GM18519 (cell line): ENCODE results near the gene RASA3.
"Not testable (repeated sequence)": the region's sequence is repeated elsewhere in the genome, so short reads cannot be mapped to it uniquely, and the experiment has no call there.

ENCODE experiments used
- ATAC-seq: cut with Tn5 transposase; IDR thresholded peaks from one replicate; pipeline ENCODE4 v1.9.1; 2021; ENCODE audit warnings: mild to moderate bottlenecking, moderate library complexity; ENCODE audit not compliant: unreplicated experiment, low FRiP score

RASA3 gene

DNA sequence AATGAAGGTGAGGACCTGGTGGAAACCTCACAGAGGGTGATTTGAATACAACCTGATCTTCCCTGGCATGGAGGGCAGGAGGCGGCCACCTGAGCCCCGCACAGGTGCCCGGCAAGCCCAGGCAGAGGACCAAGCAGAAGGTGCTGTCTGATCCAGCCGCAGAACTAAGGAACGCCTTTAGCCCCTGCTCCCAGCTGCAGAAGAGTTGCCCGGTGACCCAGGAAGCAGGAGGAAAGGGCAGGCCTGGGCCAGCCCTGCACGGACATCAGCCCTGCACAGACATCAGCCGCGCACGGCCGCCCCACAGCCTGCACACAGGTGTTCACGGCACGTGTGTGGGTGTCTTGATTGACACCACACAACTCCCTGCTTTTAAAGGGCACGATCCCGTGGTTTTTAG is 43.1 kb downstream of the RASA3 start:
- ATAC-seq: no peak

DNA sequence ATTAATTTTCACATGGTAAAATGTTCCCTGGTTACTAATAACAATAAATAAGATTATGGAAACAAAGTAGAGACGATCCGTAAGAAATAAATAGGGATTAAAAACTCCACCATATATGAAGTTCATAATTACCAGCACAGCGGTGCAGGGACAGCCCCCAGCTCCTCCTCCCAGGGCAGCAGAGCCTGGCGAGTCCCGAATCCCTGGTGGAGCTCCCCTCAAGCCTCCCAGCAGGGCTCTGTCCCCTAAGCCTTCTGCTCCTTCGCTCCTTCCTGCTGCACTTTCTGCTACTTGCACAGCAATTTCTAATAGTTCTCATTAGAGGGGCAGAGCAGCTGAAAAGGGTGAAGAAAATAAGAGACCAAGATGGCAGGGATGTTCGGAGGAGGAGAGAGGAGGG is 43.6 kb downstream of the RASA3 start:
- ATAC-seq: no peak

DNA sequence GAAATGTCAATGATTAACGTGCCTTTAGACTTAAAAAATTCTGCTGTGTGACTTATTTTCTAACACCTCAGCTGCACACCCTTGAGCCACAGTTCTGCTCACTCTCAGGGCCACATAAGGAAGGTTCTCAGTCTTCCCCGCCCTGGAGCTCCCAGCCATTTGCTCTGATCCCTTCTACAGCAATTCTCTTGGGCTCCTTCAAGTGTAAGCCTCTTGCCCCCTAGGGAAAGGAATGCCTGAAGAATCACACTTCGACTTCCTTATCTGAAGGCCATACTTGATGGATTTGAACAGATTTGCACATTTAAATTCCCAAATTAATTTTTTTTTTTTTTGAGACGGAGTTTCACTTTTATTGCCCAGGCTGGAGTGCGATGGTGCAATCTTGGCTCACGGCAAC is 44.2 kb downstream of the RASA3 start:
- ATAC-seq: no peak

DNA sequence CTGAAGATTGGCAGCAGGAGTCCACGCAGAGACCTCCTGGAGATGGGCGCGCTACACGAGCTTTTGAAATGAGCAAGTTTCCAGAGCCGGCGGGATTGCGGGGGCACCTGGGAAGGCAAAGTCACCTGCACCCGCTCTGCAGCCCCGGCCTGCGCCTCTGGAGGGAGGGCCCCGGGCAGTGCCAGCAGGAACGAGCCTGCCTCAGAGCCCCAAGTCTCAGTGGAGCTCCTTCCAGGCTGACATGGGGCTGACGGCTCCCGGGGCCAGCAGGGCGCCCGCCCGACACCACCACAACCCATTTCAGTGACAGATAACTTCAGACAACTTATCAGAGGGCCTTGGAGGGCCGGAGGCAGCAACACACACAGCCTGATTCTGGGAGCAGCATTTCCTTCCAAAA is 45.0 kb downstream of the RASA3 start:
- ATAC-seq: no peak

DNA sequence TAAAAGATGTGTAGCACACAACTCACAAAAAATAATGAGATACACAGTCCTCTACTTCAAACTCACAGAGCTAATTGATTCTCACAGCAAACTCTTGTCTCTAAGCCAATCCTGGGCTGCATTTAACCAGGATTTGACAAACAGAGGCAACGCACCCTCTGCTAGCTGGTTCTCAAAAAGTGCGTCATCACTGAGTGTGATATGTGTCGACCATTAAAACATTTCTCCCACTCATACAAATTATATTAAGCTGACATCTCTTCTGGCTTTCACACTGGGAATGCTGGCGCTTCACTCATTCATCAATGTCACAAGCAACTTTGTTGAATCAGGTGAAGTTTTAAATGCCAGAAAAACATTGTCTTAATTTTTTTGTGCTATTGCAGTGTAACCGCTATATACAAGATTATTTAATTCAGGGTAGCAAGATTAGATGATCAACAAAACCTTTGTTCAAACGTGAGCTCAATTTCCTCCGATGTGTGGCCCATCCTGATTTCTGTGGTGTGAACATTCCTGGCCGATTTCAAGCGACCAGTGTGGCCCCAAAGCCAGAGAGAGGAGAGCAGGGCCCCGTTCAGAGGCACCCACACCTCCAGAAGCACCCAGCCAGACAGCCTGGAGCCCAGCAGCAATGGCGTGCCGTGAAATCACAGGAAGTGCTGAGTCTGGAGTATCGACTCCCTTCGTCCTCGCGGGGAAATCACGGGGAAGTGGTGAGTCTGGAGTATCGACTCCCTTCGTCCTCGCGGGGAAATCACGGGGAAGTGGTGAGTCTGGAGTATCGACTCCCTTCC is 49.4 kb downstream of the RASA3 start:
- ATAC-seq: no peak

DNA sequence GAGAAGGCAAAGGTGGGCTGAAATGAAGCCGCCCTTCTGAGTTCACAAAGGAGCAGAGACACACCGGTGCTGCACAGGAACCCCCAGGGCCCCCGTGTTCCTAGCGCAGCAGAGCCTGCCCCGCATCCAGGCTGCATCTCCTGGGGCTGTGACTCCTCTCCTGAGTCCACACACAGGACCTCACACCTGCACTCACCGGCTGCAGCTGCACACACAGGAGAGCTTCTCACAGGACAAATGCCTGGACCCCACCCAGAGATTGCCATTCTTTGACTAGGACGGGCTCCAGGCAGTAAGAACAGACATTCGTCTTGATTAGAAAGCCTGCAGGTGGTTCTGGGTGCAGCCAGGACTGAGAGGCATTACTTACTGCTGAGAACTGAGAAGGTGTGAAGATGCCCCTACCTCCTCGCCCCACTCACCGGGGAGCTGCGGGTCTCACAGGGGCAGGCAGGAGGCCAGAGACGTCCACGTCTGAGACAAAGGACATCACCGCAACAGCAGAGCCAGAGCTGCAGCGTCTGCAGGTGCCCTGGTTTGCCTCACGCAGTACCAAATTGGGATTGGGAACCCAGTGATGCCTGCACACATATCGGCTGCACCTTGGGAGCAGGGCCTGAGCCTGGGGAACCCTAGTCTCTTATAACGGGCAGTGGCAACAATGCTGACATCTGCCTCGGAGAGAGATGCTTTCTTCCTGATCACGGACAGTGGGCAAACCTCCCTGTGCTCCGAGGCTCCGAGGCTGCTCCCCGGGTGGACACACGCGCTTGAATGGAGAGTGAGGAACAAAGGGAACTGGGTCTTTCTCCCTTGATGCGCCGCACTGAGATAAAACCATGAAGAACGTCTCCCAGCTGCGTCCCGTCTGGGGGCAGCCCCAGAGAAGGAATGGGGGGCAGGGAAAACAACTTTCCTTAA is 50.4 kb downstream of the RASA3 start:
- no peak for ATAC-seq

DNA sequence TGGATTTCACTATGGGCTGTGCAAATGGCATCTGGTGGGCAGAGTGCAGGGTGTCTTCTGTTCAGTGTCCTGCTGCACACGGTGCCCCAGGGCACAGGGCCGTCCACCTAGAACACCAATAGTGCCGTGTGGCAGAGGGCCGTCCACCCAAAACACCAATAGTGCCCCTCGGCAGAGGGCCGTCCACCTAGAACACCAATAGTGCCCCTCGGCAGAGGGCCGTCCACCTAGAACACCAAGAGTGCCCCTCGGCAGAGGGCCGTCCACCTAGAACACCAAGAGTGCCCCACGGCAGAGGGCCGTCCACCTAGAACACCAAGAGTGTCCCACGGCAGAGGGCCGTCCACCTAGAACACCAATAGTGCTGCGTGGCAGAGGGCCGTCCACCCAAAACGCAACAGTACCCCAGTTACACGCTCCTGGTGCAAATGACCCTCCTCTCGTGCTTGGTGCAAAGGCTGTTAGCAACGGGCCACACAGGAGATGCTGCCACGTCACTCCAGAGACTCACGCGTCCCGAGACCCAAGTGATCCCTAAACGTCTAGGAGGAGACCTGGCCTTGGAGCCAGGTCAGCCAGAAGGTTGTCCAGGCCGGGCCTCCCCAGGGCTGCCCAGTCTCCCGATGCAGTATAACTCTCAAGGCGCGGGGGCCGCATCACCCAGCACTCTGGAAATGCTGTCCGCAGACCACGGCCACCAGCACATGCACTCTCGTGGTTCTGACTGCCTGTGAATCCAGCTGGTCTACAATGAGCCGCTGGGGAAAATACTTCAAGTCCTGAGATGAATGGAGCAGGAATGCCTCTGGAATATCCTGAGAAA is 51.5 kb downstream of the RASA3 start:
- ATAC-seq: no peak

DNA sequence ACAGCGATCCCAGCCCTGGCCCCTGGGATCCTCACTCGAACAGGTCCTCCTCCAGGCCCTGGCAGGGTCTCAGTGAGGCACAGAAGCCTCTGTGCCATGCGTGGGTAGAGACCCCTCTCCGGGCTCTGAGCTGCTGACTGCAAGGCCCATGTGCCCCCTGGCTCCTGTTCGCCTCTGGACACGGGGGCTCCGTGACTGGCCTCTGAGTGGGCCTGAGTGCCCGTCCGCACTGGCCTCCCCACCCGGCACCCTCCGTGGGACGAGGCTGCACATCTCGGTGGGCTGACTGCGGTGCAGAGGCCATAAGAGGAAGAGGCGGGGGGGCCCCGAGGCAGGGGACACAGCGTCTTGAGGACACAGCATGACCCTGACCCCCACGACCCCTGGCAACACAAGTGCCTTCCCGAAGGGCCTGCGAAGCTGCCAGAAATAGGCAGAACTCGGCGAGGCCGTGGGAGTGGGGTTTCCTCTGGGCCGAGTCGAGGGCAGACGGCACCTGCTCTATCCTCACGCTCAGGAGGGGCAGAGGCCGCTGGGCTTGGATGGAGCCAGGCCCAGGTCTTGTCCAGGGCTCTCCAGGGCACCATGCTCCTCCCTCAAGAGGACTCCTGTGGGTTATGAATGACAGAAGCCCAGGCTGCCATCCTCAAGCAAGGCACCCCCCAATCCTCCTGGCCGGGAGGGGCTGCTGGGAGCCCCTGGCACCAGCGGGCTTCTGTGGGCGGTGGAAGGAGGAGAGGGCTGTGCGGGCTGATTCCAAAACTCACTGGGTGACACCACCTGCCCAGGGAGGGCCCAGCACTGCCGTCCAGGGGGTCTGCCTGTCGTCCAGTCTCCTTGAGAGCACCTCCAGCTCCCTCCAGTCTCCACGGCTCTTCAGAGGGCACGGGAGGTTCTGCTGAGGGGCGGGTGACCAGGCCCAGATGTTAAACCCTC is 52.6 kb downstream of the RASA3 start:
- ATAC-seq: no peak

DNA sequence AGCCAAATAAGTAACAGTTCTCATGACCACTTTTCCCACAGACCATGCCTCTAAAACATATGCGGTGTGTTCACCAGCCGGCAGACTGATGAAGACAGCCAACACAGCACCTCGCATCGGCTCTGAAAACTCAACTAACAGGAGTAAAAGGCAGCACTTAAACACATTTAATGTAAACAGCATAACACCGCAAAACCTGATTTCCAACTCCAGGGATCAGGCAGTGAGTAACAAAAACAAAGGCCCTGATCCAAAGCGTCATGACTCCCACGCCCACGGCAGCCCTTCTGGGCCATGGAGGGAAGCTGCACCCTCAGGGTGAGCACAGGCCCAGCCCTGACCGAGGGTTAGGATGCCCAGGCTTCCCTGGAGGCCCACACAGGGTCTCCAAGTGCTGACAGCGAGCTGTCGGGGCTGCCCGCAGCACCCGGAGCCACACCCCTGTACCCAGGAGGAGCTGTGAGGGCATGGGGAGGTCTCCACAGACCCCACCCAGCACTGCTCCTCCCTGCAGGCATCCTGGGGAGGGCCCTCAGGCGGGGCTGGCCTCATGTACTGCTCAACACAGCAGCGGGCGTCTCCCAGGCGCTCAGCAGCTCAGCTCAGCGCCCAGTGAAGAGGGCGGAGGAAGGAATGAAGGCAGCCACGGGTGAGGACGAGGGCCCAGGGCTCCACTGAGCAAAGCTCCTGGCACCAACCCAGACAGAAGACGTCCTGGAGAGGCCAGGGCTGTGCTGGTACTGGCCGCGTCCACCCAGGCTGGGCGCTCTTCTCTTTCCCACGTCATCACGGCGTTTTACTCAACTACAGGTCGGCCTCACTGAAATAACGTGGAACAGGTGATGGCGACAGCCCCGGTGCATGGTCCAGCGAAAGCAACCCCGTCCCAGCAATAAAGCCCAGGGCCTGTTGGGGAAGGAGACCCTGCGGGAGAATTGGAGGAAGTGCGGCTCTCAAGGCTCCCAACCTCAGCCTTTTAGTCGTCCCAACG is 53.7 kb downstream of the RASA3 start:
- ATAC-seq: no peak

DNA sequence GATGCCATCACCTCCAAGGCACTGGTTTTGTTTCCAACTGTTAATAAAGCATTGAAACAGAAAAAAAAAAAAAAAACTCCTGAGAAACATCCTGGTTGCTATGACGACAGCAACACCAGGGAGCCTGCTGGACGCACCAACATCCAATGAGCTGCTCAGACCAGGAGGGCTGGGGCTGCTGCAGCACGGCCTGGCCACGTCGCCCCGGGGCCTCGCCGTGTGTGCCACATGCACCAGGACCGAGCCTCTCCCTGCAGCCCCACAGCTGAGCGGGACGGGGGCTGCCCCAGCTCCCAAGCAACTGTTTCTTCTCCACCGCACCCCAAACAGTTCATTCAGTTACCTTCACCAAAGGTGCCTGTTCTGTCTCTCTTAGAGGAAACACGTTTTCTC is 54.5 kb downstream of the RASA3 start:
- no peak for ATAC-seq

DNA sequence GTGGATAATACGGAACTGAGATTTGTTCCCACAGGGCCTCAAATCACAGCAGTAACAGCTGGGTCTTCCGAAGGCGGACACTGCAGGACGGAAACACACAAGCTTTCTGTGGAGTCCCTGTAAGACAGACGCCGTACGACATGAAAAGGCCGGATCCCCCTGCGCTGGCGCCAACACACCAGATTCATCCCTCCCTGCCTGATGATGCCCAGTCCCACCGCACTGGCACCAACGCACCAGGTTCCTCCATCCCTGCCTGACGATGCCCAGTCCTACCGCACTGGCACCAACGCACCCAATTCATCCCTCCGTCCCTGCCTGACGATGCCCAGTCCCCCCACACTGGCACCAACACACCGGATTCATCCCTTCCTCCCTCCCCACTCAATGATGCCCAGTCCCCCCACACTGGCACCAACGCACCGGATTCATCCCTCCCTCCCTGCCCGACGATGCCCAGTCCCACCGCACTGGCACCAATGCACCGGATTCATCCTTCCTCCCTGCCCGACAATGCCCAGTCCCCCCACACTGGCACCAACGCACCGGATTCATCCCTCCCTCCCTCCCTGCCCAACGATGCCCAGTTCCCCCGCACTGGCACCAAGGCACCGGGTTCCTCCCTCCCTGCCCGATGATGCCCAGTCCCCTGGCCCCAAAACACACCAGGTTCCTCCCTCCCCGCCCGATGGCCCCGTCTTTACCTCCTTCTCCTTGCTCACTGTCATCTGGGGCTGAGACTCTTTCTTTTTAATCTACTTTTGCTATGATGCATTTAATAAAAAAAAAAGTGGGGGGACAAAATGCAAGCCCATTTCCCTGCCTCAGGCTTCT is 55.1 kb downstream of the RASA3 start:
- no peak for ATAC-seq

DNA sequence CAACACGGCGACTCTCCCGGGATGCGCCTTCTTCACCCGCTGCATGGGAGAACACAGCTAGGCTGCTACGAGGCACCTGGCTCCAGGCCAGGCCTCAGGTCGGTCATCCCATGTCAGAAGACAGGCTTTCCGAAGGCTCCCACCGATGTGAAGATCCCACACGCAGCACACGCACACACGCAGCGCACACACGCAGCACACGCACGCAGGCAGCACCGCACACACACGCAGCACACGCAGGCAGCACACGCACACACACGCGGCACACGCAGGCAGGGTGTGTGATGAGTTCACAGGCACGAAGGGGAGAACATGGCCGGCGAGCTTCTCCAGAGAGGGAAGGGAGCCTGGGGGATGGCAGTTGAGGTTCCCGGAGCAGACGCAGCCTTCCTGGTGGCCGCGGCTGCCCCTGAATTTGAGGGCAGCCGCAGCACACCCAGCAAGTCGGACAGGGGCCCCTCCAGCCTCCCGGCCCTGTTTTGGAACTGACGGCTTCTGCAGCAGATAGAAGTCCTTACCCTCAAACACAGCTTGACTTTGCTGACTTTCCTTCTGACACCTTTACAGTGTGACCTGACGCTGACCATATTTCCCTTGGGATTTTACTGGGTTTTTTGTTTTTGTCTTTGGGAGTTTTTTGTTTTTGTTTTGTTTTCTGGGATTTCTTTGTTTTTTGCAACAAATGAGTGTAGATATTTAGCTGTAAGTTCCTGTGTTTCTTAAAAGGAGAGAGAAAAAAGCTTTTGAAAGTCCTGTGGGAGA is 55.9 kb downstream of the RASA3 start:
- ATAC-seq: no peak

DNA sequence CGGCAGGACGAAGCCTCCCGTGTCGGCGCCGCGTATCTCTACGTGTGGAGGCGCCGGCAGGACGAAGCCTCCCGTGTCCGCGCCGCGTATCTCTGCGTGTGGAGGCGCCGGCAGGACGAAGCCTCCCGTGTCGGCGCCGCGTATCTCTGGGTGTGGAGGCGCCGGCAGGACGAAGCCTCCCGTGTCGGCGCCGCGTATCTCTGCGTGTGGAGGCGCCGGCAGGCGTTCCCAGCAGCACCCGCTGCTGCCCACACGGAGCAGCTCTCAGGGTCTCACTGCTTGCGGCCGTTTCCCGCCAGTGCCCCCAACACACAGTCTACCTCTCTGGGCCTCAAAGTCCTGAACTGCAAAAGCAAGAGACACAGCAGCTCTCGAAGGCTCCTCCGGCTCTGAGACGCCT is 56.6 kb downstream of the RASA3 start:
- not testable (repeated sequence) for ATAC-seq

DNA sequence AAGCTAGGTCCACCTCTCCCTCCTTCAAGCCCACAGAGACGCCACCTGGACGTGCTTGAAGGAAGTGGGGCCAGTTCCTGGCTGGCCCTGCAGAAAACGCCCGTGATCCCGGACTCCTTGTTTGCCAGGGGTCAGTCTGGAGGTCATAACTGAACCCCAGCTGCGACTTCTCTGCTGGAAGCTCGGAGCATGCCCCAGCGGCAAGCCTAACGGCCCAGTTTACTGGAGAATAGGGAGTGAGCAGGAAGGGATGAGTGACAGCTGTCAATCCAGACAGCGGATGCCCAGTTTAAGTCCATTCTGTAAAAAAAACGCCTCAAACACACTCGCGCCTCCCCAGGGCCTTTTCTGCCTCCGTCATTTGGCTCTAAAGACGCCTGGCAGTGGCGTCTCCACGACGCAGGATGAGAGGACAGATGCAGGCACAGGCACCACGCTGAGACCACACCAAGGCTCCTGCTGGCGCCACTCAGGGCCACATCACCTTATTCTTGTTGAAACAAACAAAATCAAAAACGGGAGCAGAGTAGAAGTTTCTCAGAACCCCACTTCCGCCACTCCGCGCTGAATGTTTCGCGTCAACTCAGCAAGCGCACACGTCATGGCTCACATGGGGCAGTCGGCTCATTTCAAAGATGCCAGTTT is 57.6 kb downstream of the RASA3 start:
- ATAC-seq: no peak

DNA sequence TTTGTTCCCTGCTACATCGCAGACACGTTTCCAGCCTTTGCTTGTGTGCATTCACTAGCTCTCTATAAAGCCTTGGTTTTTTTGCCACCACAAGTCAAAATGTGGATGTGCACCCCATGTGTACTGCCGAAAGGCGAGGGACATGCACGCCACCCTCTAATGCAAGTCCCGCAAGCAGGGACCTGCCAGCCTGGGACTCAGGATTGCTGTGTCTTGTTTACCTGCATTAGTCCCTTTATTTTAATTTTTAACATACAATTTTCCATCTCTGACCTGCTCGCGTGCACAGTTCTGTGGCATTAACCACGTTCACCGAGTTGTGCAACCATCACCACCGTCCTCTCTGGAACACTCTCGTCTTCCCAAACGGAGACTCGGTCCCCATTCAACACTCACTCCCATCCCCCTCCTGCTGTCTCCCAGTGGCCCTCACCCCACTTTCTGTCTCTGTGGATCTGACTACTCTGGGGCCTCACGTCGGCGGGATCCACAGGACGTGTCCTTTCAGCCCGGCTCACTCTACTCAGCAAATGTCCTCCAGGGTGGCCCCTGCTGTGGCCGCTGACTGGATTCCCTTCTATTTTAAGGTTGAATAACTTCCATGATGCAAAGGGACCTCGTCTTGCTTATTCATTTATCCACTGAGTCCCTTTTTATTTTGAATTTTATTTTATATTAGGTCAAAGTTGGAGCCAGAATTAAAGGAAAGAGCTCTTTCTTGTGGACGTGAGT is 58.4 kb downstream of the RASA3 start:
- ATAC-seq: no peak

DNA sequence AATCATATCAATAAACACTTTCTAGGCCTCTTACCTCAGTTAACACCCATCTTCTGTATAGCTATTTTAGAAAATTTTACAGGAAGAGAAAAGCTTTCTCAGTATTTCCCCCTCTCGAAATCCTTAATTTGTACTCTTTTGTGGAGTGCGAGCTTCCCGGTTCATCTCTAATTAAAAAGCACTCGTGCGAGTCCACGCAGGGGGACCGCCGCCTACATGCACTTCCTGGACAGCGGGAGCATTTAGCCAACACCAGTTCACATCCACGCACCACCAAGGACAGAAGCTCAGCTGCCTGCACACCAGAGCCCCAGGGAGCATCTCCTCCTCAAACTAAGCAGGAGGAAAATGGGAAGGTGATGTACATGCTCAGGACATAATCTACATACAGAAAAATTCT is 60.0 kb downstream of the RASA3 start:
- ATAC-seq: no peak
